Measurements from ENCODE around the gene NCOA1.
"Not testable (repeated sequence)": the region's sequence is repeated elsewhere in the genome, so short reads cannot be mapped to it uniquely, and the experiment has no call there.

Gene NCOA1

DNA sequence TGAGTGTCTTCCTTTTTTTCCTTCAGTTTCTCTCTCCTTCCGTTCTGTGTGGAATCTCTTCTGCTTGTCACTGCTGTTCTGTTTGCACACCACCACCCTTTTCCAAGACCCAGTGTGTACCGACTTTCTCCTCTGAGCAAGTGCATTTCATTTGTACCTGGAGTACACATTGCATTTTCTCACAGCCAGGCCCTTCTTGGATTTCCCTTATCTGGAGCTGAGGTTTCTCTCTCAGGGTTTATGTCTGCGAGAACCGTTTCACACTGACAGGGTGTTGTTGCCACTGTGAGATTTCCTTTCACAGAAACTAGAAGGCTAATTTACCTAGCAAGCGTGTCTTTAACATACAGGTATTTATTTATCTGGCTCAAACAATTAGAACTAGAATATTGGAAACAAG, 26.2 kb downstream of the NCOA1 start:
- no peak for DNase-seq (ENCODE audit: low read depth)
- TF ChIP-seq, protein P1, sequence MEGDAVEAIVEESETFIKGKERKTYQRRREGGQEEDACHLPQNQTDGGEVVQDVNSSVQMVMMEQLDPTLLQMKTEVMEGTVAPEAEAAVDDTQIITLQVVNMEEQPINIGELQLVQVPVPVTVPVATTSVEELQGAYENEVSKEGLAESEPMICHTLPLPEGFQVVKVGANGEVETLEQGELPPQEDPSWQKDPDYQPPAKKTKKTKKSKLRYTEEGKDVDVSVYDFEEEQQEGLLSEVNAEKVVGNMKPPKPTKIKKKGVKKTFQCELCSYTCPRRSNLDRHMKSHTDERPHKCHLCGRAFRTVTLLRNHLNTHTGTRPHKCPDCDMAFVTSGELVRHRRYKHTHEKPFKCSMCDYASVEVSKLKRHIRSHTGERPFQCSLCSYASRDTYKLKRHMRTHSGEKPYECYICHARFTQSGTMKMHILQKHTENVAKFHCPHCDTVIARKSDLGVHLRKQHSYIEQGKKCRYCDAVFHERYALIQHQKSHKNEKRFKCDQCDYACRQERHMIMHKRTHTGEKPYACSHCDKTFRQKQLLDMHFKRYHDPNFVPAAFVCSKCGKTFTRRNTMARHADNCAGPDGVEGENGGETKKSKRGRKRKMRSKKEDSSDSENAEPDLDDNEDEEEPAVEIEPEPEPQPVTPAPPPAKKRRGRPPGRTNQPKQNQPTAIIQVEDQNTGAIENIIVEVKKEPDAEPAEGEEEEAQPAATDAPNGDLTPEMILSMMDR (IDR thresholded peaks at IDR 0.05; ENCODE audit: low read depth, low read length, missing control alignments): no peak
- no peak overlapping the region for H3K4me3 ChIP-seq (ENCODE audit: low read depth, low read length)

DNA sequence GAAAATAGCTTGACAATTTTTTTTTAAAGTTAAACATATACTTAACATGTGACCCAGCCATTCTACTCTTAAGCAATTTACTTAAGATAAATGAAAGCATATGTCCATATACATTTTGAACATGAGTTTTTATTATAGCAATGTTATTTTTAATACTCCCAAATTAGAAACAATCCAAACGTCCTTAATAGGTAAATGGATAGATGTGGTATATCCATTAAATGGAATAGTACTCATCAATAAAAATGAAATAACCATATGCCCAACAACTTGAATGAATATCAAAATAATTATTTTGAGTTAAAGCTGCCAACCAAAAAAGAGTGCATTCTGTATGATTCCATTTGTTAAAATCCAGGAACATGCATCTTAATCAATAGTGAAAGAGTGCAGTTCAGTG, 29.1 kb downstream of the NCOA1 start:
- TF ChIP-seq, protein P1 (IDR thresholded peaks at IDR 0.05; ENCODE audit: low read depth, low read length, missing control alignments): no peak
- H3K4me3 ChIP-seq (ENCODE audit: low read depth, low read length): no peak overlapping the region
- DNase-seq (ENCODE audit: low read depth): no peak

- TF ChIP-seq, protein P1 (IDR thresholded peaks at IDR 0.05; ENCODE audit: low read depth, low read length, missing control alignments): no peak
Measured at GRCh38 chr2:24521162-24521857, 30.3 kb downstream of the NCOA1 start.

DNA sequence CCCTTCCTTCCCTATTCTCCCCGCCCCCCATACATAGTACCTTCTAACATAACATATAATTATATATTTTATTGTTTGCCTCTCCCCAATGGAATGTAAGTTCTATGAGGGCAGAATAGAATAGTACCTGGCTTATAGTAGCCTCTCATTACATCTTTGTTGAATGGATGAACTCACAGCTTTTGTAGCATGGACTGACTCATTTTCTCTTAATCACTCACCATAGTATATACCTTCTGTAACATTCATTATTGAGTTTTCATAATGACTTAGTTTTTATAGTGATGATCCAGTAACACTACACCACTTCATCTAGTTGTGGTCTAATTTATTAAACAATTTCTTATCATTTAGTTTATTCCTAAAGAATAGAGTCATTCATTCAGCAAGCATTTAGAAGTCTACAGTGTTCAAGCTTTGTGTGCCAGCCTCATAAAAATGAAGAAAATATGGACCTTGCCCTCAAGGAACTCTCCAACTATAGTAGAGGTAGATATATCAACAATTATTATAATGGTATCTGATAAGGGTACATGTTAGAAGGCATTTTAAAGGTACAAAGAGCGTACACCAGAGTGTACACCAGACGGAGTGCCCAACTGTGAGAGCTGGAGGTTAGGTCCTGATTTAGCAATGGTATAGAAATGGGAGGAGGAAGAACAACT, 31.1 kb downstream of the NCOA1 start:
- TF ChIP-seq, protein P1 (IDR thresholded peaks at IDR 0.05; ENCODE audit: low read depth, low read length, missing control alignments): no peak
- H3K4me3 ChIP-seq (ENCODE audit: low read depth, low read length): no peak overlapping the region
- no peak for DNase-seq (ENCODE audit: low read depth)

More at GRCh38 chr2:24521162-24521857, 30.3 kb downstream of the NCOA1 start:
- H3K4me3 ChIP-seq (ENCODE audit: low read depth, low read length): no peak overlapping the region
- no peak for DNase-seq (ENCODE audit: low read depth)

- DNase-seq (ENCODE audit: low read depth): no peak
- H3K4me3 ChIP-seq (ENCODE audit: low read depth, low read length): no peak overlapping the region
- TF ChIP-seq, protein P1 (IDR thresholded peaks at IDR 0.05; ENCODE audit: low read depth, low read length, missing control alignments): no peak
Measured at GRCh38 chr2:24527536-24527935, 36.5 kb downstream of the NCOA1 start.

DNA sequence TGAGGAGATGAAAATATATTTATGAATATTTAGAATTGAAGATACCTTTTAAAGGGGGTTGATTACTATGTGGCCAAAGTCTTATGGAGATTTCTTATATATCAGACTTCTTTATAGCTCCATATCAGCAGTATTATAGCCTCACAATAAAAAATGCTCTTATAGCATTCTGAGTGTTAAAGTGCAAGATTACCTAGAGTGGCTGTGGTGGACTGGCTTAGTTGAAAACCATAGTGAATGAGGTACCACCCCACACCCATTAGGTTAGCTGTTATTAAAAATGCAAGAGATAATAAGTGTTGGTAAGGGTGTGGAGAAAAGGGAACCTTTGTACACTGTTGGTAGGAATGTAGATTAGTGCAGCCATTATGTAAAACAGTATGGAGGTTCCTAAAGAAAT, 39.7 kb downstream of the NCOA1 start:
- H3K4me3 ChIP-seq (ENCODE audit: low read depth, low read length): no peak overlapping the region
- TF ChIP-seq, protein P1 (IDR thresholded peaks at IDR 0.05; ENCODE audit: low read depth, low read length, missing control alignments): no peak
- DNase-seq (ENCODE audit: low read depth): no peak

DNA sequence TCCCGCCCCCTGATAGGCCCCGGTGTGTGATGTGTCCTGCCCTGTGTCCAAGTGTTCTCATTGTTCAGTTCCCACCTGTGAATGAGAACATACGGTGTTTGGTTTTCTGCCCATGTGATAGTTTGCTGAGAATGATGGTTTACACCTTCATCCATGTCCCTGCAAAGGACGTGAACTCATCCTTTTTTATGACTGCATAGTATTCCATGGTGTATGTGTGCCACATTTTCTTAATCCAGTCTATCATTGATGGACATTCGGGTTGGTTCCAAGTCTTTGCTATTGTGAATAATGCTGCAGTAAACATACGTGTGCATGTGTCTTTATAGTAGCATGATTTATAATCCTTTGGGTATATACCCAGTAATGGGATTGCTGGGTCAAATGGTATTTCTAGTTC, 40.6 kb downstream of the NCOA1 start:
- not testable (repeated sequence) for H3K4me3 ChIP-seq (ENCODE audit: low read depth, low read length); DNase-seq (ENCODE audit: low read depth)

DNA sequence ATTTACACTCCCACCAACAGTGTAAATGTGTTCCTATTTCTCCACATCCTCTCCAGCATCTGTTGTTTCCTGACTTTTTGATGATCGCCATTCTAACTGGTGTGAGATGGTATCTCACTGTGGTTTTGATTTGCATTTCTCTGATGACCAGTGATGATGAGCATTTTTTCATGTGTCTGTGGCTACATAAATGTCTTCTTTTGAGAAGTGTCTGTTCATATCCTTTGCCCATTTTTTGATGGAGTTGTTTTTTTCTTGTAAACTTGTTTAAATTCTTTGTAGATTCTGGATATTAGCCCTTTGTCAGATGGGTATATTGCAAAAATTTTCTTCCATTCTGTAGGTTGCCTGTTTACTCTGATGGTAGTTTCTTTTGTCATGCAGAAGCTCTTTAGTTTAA, 41.0 kb downstream of the NCOA1 start:
- DNase-seq (ENCODE audit: low read depth); H3K4me3 ChIP-seq (ENCODE audit: low read depth, low read length): not testable (repeated sequence)

GRCh38 chr2:24533574-24533973, 42.5 kb downstream of the NCOA1 start:
- not testable (repeated sequence) for DNase-seq (ENCODE audit: low read depth); H3K4me3 ChIP-seq (ENCODE audit: low read depth, low read length)
